Gastrocnemius medialis (tissue), 4 donors: ENCODE data around the gene NUDT8.

Experiments
- CTCF ChIP-seq, 5 experiments: fragments of 450-650 bp in 3 of 5; fragments of 200-600 bp in 2 of 5; sonication (generic) in 2 of 5; IDR thresholded peaks in 4 of 5; conservative IDR thresholded peaks in 1 of 5; 1 replicate in 4 of 5; 2 replicates in 1 of 5; pipeline ENCODE4 v1.5.1; 2016 to 2019; ENCODE audit warnings: antibody characterized with exemption in 5 of 5, mild to moderate bottlenecking in 3 of 5, moderate library complexity in 3 of 5
- POLR2A ChIP-seq, 2 donors: fragments of 450-650 bp; IDR thresholded peaks; one replicate each; pipeline ENCODE4 v1.6.1; 2017; ENCODE audit warnings: antibody characterized with exemption in 2 of 2, mild to moderate bottlenecking in 2 of 2, moderate library complexity in 2 of 2

DNA sequence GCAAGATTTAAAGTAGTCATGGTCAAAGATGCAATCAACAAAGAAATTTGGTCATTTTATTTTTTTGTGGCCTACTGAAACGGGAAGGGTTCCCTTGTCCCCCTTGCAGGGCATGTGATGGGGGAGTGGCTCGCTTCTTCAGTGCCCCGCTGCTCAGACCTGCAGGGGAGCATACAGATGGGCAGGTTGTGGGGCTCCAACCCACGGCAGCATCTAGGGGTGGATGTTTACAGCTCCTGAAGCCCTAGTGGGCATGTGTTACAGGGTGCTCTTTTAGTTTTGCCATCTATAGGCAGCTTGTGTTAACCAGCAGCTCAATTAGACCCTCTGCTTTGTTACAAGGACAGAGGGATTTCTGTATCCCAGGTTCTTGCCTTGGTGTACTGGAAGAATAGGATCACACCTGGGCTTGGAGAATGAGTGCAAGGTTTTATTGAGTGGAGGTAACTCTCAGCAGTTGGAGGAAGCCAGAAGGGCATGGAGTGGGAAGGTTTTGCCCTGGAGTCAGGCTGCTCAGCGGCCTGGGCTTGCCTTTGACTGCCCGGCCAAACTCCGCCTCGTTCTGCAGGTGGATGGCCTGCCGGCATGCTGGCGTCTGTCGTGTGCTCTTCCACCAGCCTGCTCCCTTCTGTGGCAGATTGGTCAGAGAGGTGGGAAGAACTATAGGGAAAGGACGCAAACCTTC, 36.7 kb downstream of the NUDT8 start:
- no peak for TF ChIP-seq CTCF (IDR thresholded peaks at IDR 0.05 in 4 of 5, conservative IDR thresholded peaks at IDR 0.05 in 1 of 5)
- no peak for TF ChIP-seq POLR2A (IDR thresholded peaks at IDR 0.05)
